ENCODE results near the gene ZNF385B.
A peak's percentile ranks its signal among the peaks of the same experiment; 100 is the strongest.

ZNF385B gene

GRCh38 chr2:179843541-179843940 lies 17.9 kb downstream of the ZNF385B start:
- H3K4me3 ChIP-seq (ENCODE audit: control insufficient read depth, low read depth, low read length): no peak overlapping the region
- DNase-seq (ENCODE audit: low read depth): no peak
- no peak for TF ChIP-seq CTCF (conservative IDR thresholded peaks at IDR 0.05; ENCODE audit: control insufficient read depth, insufficient read depth, low read depth, low read length)

GRCh38 chr2:179842498-179843153 lies 18.8 kb downstream of the ZNF385B start:
- H3K4me3 ChIP-seq (ENCODE audit: control insufficient read depth, low read depth, low read length): no peak overlapping the region
- peak; percentile 8 for DNase-seq (ENCODE audit: low read depth)
- TF ChIP-seq CTCF (conservative IDR thresholded peaks at IDR 0.05; ENCODE audit: control insufficient read depth, insufficient read depth, low read depth, low read length): peak; percentile 21

GRCh38 chr2:179840840-179841239 lies 20.6 kb downstream of the ZNF385B start:
- H3K4me3 ChIP-seq (ENCODE audit: control insufficient read depth, low read depth, low read length): no peak overlapping the region
- TF ChIP-seq CTCF (conservative IDR thresholded peaks at IDR 0.05; ENCODE audit: control insufficient read depth, insufficient read depth, low read depth, low read length): no peak
- DNase-seq (ENCODE audit: low read depth): no peak

- TF ChIP-seq CTCF (conservative IDR thresholded peaks at IDR 0.05; ENCODE audit: control insufficient read depth, insufficient read depth, low read depth, low read length): no peak
- no peak overlapping the region for H3K4me3 ChIP-seq (ENCODE audit: control insufficient read depth, low read depth, low read length)
- peak; percentile 80 for DNase-seq (ENCODE audit: low read depth)
These were observed 24.0 kb downstream of the ZNF385B start for GRCh38 chr2:179837408-179837807.

GRCh38 chr2:179830043-179830787 lies 31.2 kb downstream of the ZNF385B start:
- DNase-seq (ENCODE audit: low read depth): no peak
- H3K4me3 ChIP-seq (ENCODE audit: control insufficient read depth, low read depth, low read length): no peak overlapping the region
- TF ChIP-seq CTCF (conservative IDR thresholded peaks at IDR 0.05; ENCODE audit: control insufficient read depth, insufficient read depth, low read depth, low read length): no peak

GRCh38 chr2:179826297-179826696 lies 35.1 kb downstream of the ZNF385B start:
- no peak for DNase-seq (ENCODE audit: low read depth)
- no peak for TF ChIP-seq CTCF (conservative IDR thresholded peaks at IDR 0.05; ENCODE audit: control insufficient read depth, insufficient read depth, low read depth, low read length)
- no peak overlapping the region for H3K4me3 ChIP-seq (ENCODE audit: control insufficient read depth, low read depth, low read length)
